Measurements from ENCODE around the gene PRDM16.

DNA sequence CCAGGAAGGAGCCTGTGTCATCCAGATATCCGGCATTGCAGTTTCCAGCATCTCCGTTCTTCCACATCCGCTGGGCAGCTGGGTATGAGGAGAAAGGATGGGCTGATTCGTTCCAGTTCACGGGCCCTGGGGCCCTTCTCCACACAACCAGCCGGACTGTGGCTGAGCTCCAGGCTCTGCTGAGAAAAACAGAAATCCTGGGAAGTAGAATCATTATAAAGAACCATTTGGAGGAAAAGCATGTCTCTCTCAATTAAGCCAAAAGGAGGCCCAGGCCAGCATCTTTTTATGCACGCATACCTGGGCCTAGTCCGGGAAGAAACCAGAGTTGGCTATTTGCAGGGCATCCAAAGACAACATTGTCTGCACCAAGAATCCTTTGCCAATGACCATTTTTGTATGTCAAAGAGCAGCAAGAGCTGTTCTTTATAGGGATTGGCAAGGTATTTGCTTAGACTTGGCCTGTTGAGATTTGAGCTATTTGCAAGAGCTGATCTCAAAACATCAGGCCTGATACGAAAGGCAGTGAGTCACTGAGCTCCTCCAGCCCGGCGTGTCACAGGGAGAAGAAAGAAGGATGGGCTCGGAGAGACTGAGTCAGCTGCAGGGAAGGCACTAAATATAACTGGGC, 300.6 kb downstream of the PRDM16 start:
- TF ChIP-seq, protein P1, sequence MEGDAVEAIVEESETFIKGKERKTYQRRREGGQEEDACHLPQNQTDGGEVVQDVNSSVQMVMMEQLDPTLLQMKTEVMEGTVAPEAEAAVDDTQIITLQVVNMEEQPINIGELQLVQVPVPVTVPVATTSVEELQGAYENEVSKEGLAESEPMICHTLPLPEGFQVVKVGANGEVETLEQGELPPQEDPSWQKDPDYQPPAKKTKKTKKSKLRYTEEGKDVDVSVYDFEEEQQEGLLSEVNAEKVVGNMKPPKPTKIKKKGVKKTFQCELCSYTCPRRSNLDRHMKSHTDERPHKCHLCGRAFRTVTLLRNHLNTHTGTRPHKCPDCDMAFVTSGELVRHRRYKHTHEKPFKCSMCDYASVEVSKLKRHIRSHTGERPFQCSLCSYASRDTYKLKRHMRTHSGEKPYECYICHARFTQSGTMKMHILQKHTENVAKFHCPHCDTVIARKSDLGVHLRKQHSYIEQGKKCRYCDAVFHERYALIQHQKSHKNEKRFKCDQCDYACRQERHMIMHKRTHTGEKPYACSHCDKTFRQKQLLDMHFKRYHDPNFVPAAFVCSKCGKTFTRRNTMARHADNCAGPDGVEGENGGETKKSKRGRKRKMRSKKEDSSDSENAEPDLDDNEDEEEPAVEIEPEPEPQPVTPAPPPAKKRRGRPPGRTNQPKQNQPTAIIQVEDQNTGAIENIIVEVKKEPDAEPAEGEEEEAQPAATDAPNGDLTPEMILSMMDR (conservative IDR thresholded peaks at IDR 0.05; ENCODE audit: low read length): no peak
- TF ChIP-seq EZH2phosphoT487 (IDR thresholded peaks at IDR 0.05; ENCODE audit: borderline replicate concordance, low read depth, low read length): no peak
